ENCODE results near the gene FAM210A.
"Not testable (repeated sequence)": the region's sequence is repeated elsewhere in the genome, so short reads cannot be mapped to it uniquely, and the experiment has no call there.

The FAM210A gene

DNA sequence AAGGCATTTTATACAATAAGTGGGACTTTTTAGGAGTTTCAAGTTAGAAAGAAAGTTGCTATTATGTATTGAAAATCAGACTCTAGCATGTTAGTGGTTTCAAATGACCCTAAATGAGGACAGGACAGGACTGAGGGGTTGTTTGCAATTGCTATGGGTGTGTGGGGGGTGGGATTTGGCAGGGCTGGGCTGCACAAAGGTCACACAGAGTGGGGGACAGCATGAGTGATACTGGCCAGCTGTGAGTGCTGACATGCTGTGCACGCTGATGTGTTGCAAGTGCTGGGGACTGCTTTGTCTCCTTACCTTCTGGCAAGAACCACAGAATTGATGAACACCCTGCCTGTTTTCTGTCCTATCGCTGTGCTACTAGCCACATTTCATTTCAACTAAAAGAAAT lies 29.9 kb upstream of the FAM210A start:
- no peak for DNase-seq (ENCODE audit: low read depth in 1 of 2, low spot score in 1 of 2)
- TF ChIP-seq, protein P1, sequence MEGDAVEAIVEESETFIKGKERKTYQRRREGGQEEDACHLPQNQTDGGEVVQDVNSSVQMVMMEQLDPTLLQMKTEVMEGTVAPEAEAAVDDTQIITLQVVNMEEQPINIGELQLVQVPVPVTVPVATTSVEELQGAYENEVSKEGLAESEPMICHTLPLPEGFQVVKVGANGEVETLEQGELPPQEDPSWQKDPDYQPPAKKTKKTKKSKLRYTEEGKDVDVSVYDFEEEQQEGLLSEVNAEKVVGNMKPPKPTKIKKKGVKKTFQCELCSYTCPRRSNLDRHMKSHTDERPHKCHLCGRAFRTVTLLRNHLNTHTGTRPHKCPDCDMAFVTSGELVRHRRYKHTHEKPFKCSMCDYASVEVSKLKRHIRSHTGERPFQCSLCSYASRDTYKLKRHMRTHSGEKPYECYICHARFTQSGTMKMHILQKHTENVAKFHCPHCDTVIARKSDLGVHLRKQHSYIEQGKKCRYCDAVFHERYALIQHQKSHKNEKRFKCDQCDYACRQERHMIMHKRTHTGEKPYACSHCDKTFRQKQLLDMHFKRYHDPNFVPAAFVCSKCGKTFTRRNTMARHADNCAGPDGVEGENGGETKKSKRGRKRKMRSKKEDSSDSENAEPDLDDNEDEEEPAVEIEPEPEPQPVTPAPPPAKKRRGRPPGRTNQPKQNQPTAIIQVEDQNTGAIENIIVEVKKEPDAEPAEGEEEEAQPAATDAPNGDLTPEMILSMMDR (IDR thresholded peaks at IDR 0.05; ENCODE audit: insufficient read depth, low read length), result no peak
- no peak for TF ChIP-seq POLR2AphosphoS5 (IDR thresholded peaks at IDR 0.05; ENCODE audit: low read depth)
- TF ChIP-seq SPI1 (IDR thresholded peaks at IDR 0.05; ENCODE audit: borderline replicate concordance, low read depth), result no peak
- TF ChIP-seq GABPA (IDR thresholded peaks at IDR 0.05; ENCODE audit: low read depth), result no peak
- TF ChIP-seq, protein P2, sequence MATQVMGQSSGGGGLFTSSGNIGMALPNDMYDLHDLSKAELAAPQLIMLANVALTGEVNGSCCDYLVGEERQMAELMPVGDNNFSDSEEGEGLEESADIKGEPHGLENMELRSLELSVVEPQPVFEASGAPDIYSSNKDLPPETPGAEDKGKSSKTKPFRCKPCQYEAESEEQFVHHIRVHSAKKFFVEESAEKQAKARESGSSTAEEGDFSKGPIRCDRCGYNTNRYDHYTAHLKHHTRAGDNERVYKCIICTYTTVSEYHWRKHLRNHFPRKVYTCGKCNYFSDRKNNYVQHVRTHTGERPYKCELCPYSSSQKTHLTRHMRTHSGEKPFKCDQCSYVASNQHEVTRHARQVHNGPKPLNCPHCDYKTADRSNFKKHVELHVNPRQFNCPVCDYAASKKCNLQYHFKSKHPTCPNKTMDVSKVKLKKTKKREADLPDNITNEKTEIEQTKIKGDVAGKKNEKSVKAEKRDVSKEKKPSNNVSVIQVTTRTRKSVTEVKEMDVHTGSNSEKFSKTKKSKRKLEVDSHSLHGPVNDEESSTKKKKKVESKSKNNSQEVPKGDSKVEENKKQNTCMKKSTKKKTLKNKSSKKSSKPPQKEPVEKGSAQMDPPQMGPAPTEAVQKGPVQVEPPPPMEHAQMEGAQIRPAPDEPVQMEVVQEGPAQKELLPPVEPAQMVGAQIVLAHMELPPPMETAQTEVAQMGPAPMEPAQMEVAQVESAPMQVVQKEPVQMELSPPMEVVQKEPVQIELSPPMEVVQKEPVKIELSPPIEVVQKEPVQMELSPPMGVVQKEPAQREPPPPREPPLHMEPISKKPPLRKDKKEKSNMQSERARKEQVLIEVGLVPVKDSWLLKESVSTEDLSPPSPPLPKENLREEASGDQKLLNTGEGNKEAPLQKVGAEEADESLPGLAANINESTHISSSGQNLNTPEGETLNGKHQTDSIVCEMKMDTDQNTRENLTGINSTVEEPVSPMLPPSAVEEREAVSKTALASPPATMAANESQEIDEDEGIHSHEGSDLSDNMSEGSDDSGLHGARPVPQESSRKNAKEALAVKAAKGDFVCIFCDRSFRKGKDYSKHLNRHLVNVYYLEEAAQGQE (IDR thresholded peaks at IDR 0.05; ENCODE audit: insufficient replicate concordance, low read depth), result no peak
- H3K4me3 ChIP-seq (replicated peaks; ENCODE audit: insufficient read depth, low read length), result no peak overlapping the region

DNA sequence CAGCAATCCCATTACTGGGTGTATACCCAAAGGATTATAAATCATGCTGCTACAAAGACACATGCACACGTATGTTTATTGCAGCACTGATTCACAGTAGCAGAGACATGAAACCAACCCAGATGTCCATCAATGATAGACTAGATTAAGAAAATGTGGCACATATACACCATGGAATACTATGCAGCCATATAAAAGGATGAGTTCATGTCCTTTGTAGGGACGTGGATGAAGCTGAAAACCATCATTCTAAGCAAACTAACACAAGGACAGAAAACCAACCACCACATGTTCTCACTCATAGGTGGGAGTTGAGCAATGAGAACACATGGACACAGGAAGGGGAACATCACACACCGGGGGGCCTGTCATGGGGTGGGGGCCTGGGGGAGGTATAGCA lies 25.2 kb upstream of the FAM210A start:
- H3K27ac ChIP-seq (replicated peaks); H3K27me3 ChIP-seq (ENCODE audit: insufficient read depth, poor library complexity, severe bottlenecking); DNase-seq (ENCODE audit: low read depth in 1 of 2, low spot score in 1 of 2); H3K4me3 ChIP-seq (replicated peaks; ENCODE audit: insufficient read depth, low read length): not testable (repeated sequence)

More for the DNA sequence above, 29.9 kb upstream of the FAM210A start:
- Histone ChIP-seq H3K27ac (replicated peaks) (no peak overlapping the region), H3K27me3 (ENCODE audit: insufficient read depth, poor library complexity, severe bottlenecking) (no peaks in the 10 kb centered on the region)

DNA sequence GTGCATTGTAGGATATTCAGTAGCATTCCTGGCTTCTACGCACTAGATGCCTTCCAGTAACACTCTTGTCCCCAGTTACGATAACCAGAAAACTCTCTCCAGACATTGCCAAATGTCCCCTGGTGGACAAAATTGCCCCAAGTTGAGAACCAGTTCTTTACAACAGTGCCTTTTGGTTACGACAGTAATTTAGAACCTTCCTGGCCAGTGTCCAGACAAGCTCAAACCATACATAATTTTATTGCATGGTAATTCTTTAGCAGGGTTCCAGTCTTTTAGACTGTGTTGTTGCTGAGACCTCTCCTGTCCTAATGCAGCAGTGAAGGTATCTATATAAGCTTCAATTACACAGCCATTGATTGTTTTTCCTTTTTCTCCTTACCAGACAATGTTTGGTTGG lies 20.3 kb upstream of the FAM210A start:
- Histone ChIP-seq H3K27ac (replicated peaks) (no peak overlapping the region), H3K27me3 (ENCODE audit: insufficient read depth, poor library complexity, severe bottlenecking) (no peaks in the 10 kb centered on the region), H3K4me3 (replicated peaks; ENCODE audit: insufficient read depth, low read length) (no peak overlapping the region)
- TF ChIP-seq GABPA (IDR thresholded peaks at IDR 0.05; ENCODE audit: low read depth) (no peak), POLR2AphosphoS5 (IDR thresholded peaks at IDR 0.05; ENCODE audit: low read depth) (no peak), SPI1 (IDR thresholded peaks at IDR 0.05; ENCODE audit: borderline replicate concordance, low read depth) (no peak)
- TF ChIP-seq, protein P2 (IDR thresholded peaks at IDR 0.05; ENCODE audit: insufficient replicate concordance, low read depth), result no peak
- TF ChIP-seq, protein P1 (IDR thresholded peaks at IDR 0.05; ENCODE audit: insufficient read depth, low read length), result no peak
- DNase-seq (ENCODE audit: low read depth in 1 of 2, low spot score in 1 of 2), result no peak

DNA sequence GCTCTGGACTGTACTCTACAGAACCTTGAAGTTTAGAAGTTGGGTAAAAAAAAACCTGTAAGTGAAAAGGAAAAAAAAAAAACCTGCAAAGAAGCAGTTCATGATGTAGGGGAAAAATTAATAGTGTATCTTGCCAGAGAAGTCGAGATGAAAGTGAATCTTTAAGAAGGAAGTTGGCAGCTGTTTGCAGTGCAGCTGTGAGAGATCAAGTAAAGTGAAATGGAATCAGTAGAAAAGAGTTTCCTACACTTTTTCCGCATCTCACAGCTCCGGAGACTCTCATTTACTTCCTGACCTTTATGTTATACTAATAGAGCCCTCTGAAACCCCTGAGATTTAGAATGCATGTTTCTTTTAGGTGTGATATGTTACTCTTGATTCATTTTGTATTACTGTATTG lies 19.3 kb upstream of the FAM210A start:
- Histone ChIP-seq H3K27me3 (ENCODE audit: insufficient read depth, poor library complexity, severe bottlenecking) (no peaks in the 10 kb centered on the region), H3K27ac (replicated peaks) (no peak overlapping the region), H3K4me3 (replicated peaks; ENCODE audit: insufficient read depth, low read length) (no peak overlapping the region)
- TF ChIP-seq POLR2AphosphoS5 (IDR thresholded peaks at IDR 0.05; ENCODE audit: low read depth) (no peak), GABPA (IDR thresholded peaks at IDR 0.05; ENCODE audit: low read depth) (no peak), SPI1 (IDR thresholded peaks at IDR 0.05; ENCODE audit: borderline replicate concordance, low read depth) (no peak)
- TF ChIP-seq, protein P2 (IDR thresholded peaks at IDR 0.05; ENCODE audit: insufficient replicate concordance, low read depth), result no peak
- TF ChIP-seq, protein P1 (IDR thresholded peaks at IDR 0.05; ENCODE audit: insufficient read depth, low read length), result no peak
- no peak for DNase-seq (ENCODE audit: low read depth in 1 of 2, low spot score in 1 of 2)

Measured in HL-60 (cell line).